ENCODE results near the gene TRNP1.

TRNP1 gene

GRCh38 chr1:27001570-27002360 is 8.3 kb downstream of the TRNP1 start:
- peak; percentile 50 for DNase-seq (ENCODE audit: low read depth)

- DNase-seq (ENCODE audit: low read depth) = no peak
Observed at GRCh38 chr1:27003745-27004470, 10.4 kb downstream of the TRNP1 start.

DNA sequence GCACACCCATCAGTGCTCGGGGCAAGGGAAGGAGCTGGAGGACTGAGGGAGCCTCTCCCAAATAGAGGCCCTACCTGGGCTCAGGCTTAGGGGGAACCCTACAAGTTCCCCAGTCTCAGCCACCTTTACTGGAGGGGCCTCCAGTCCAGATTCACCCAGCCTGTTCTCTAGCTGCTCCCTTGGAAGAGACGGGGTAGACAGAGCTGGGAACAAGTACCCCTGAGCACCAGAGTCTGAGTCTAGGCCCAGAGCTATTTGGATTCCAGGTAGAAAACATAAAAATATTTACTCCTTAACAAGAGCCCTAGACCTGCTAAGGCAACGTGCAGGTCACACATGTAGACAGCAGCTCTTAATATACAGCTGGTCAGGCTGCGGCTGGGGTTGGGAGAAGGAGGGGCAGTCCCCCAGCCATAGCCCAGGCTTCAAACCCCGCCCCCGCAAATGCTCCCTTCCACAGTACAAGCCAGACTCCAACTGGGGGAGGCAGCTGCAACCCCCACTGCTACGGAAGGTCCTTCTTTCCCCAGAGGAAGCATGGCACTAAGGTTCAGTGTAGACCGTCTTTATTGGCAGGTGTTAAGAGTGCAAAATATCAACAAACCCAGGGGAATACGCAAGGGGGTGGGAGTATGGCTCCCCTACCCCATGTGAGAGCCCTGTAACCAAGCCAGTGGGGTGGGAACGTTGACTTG is 11.1 kb downstream of the TRNP1 start:
- DNase-seq (ENCODE audit: low read depth) = peak; percentile 77

GRCh38 chr1:27005166-27005530 is 11.7 kb downstream of the TRNP1 start:
- no peak for DNase-seq (ENCODE audit: low read depth)

DNA sequence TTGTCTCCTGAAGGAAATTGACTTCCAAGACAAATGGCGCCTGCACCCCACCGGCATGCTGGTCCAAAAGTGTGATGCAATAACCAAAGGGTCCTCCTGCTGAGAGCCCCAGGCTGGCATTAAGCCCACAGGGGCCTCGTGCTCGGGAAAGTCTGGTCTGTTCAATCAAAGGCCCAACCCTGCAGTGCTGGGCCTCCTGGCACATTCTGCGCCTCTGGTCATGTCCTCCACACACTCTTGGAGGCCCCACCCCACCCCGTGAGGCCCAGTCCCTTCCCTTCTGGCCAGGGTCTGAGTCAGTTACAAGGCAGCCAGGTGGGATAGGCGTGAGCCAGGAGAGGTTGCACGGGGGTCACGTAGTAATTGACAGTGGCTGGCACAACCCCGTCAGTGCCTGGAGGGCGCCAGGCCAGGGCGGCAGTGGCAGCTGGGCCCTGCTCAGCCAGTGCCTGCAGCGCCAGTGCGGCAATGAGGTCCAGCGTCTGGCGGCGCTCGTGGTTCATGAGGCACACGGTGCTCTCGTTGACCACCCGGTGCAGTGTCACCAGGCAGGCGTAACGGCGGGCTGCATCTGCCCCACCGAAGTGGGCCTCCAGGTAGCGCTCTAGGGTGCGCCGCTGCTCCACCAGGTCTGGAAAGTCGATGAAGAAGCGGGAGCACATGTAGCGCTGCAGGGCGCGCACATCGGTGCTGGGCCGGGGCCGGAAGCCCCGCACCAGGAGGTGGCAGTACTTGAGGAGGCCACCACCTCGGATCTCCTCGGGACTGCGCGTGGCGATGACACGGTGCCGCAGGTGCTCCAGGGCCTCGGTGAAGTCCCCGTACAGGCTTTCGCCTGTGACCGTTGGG is 12.4 kb downstream of the TRNP1 start:
- peak; percentile 56 for DNase-seq (ENCODE audit: low read depth)

- no peak for DNase-seq (ENCODE audit: low read depth)
Observed at GRCh38 chr1:27006683-27007082, 13.2 kb downstream of the TRNP1 start.

DNA sequence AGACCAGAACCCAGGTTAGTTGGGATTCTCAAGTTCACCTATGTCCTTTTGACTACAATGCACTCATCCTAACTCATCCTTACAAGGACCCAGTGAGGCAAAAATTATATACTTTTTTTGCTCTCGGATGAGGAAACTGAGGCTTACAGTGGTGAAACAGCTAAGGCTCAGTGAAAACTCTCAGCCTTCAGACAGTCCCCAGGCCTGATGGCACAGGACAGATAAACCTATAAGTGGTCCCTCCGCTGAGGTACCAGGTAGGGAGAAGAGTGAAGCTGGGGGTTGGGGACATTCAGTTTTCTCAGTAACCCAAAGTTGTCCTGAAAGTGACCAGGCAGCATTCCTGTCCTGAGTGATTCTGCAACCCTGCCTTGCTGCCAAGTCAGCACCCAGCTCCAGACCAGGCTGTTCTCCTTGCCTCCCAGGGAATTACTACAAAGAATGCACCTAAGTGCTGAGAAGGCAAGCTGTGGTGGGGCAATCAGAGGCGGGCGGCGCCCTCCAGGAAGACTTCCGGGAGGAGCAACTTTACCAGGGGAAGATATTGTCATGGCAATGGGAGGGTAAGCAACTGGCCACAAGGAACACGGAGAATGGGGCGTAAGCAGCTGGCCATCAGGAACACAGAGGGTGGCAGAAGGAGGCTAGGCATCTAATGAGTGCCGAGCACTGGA is 14.6 kb downstream of the TRNP1 start:
- DNase-seq (ENCODE audit: low read depth) = peak; percentile 84

- peak; percentile 46 for DNase-seq (ENCODE audit: low read depth)
Observed at GRCh38 chr1:27009601-27010197, 16.2 kb downstream of the TRNP1 start.

DNA sequence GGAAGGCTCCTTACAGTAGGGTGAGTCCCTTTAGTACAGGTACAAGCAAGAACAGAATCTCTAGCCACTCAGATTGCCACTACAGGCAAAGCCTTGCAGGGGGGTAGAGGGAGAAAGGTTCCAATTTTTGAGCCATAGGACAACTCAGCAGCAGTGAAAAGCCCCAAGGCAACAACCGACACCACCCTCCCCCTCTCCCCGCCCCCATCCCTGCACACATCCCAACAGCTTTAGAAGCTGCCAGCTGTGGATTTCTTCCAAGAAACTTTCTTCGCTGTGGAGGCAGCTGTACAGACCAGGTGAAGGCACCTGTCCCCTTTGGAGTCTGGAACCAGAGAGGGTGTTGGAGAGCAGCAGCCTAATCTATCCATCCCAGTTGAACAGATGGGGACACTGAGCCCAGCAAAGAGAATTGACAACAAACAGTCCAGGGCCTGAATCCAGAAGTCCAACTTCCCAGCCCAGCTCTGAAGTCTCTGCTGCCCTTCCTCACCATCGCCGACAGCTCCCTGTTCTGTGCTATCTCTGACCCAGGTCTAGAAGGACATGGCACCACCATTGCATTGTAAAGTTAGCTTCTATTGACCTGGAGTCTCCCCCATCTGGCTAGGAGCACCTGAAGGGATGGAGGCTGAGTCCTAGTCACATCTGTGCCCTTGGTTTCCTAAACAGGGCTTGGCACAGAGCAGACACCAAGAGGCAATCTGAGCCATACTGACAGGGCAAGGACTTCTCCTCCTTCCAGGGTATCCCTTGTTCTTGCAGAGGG is 16.9 kb downstream of the TRNP1 start:
- no peak for DNase-seq (ENCODE audit: low read depth)

DNA sequence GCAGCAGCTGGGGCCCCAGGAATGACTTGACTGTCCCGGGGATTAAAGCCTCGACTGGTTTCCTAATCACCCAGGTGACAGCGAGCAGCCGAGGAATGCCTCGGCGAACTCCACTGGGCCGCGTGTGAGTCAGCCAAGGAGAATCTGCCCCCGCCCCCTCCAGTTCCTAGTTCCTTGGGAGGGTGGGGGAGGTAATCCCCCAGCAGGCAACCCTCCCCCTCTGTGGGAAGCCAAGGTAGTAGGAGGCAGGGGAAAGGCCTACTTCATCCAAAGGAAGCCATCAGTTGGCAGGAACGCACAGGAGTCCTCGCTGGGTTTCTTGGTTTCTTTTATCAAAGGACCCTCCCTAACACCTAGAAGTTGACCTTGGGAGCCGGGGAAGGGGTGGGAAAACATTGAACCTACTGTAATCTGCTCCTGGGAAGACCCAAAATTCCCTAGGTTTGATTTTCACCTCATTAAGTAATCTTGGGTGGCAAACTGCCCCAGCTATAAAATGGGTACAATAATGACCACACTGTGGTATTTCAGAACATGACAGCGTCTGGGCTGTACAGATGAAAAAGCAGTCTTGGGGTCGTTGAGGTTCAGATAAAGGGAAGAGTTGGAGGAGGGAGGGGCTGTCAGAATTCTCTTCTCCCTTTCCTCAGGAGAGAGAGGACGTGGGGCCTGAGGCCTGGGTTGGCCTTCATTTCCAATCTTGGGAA is 17.7 kb downstream of the TRNP1 start:
- peak; percentile 95 for DNase-seq (ENCODE audit: low read depth)

GRCh38 chr1:27011976-27012563 is 18.6 kb downstream of the TRNP1 start:
- no peak for DNase-seq (ENCODE audit: low read depth)

DNA sequence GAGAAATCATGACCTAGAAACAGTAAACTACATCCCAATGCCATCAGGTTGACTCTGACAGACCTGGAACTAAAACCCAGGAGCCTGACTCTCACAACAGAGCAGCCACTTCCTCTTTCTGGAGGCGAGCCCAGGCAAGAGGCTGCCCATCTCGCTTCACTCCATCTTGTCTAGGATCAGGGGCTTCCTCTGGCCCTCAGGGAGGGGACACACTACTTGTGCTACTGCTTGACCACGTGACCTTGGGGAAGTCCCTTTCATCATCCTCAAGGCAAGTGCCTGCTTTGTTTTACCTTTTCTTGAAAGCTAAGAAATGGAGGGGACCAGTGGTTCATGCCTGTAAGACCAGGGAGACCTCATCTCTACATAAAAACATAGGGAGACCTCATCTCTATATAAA is 21.8 kb downstream of the TRNP1 start:
- DNase-seq (ENCODE audit: low read depth) = no peak

- no peak for DNase-seq (ENCODE audit: low read depth)
Observed at GRCh38 chr1:27016376-27016775, 22.9 kb downstream of the TRNP1 start.

DNA sequence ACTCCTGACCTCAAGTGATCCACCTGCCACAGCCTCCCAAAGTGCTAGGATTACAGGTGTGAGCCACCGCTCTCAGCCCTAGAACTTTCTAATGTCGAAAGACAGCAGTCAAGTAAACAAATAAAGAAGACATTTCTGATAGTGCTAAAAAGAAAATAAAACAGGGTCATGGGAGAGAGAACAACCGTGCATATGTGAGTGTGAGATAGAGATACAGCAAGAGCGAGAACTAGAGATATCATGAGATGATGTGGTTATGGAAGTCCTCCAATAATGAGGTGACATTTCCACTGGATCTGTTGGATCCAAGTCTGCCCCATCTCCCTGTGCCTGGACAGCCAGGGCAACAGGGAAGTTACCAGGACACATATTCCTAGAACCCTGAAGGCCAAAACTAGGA is 23.7 kb downstream of the TRNP1 start:
- DNase-seq (ENCODE audit: low read depth) = no peak

DNA sequence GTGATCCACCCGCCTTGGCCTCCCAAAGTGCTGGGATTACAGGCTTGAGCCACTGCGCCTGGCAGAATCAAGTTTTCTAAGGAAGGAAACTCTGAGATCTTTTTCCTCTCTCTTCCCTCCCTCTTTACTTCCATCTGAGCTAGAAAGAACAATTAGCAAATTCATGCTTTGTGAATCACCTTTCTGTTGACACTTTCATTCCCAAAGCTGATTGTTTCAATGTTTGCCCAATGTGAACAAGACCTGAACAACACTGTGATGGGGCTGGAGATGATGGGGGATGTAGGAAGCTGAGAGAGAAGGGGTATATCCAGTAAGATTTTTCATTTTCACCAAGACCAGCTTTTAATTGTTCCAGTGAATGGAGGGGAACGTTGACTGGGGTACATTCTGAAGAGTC is 24.8 kb downstream of the TRNP1 start:
- no peak for DNase-seq (ENCODE audit: low read depth)

DNA sequence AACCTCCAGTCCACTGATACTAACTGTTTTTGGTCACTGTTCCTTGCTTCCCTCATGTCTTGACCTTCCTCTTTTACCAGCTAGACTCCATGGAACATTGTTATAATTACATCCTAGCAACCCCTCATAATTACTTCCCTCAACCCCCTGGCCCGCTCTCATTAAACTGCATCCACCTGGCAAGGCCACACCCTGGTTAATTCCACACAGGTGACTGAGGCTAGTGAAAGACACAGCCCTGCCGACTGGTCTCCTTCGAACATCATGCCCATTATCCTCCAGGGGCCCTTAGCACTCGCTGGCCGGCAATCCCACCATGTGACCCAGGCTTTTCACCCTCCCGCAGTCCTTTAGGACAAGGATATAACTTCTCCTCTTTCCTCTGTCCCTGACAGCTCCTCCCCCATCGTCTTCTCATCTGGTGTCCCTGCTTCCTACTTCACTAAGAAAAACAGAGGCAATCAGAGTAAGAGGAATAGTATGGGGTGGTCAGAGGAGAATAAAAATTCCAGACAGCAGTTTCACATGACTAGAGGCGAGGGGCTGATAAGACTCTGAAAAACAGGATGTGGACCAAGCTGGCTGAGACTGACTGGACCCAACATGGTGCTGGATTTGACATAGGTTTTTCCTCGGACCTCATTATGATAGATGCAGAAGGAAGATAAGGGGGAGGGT is 28.0 kb downstream of the TRNP1 start:
- DNase-seq (ENCODE audit: low read depth) = peak; percentile 81

DNA sequence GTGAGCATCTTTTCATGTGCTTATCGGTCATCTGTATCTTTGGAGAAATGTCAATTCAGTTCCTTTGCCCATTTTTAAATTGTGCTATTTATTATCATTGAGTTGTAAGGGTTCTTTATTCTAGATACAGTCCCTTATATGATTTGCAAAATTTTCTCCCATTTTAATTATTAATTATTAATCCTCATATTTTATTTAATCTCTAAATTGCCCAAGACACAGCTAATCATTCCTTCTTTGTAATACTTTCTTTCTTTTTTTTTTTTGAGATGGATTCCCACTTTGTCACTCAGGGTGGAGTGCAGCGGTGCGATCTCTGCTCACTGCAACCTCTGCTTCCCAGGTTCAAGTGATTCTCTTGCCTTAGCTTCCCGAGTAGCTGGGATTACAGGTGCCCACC is 32.2 kb downstream of the TRNP1 start:
- DNase-seq (ENCODE audit: low read depth) = no peak

Data from amniotic epithelial cell (primary cell).